ENCODE data around the gene TFB2M. TPM values are rescaled to one million over a fixed set of nuclear protein-coding genes. Genes with fewer than 3 reads are reported as not detected.

Gene TFB2M
- total RNA-seq, 4 donors from 2014 or later = 4.2 to 8.8 (median 7.6) TPM

DNA sequence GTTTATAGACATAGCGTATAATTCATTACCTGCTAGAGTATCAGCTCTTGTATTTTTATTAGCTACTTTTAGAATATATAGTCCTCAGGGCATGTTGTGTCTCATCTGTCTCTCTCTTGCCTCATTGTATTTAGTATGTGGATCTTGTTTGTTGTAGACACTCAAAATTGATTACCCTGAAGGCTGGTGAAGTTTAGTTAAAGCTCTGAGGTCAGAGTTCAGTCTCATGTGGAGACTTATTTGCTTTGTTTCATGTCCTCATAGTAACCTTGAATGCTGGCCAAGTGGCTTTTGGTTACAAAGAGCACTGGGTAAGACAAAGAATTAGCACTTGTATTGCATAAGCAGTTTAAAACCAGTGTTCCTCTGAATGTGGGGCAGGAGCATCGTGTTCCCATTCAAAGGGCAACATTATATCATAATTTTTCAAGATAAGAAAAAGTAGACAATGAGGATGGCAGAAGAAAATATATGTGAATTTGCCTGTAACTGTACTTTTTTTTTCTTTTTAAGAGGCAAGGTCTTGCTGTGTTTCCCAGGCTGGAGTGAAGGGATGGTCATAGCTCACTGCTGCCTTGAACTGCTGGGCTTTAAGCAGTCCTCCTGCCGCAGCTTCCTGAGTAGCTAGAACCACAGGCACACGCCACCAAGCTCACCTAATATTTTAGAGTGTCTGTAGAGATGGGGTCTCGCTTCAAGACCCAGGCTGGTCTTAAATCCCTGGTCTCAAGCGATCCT, 17.6 kb upstream of the TFB2M start:
- WGBS, 2 donors = 66 to 74% methylated on average over 6 of the region's 6 CpGs
- peak overlapping the region in 3 of 4 donors; percentile 22 to 73 (median 48) for H3K27ac ChIP-seq
- DNase-seq (ENCODE audit: low spot score in 2 of 2) = peak in 1 of 2 donors; percentile 72

DNA sequence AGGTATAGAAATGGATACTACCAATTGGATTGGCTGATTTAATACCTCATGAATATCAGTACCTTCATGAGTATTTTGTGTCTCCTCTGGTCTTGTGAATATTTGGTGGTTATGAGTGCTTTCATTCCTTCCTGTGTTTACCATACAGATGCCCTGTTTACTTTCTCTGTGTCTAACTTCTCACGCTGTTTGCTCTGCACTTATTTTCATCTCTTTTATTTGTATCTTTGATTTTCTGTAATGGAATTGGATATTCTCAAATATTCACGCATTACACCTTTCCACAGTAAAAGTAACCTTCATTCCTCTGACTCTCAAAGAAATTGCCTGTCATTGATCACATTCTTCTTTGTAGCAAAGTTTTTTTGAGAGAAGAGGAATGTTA, 17.0 kb upstream of the TFB2M start:
- Histone ChIP-seq H3K27ac (peak overlapping the region in 3 of 4 donors; percentile 22 to 73 (median 48)), H3K4me3 (no peak overlapping the region), H3K36me3 (peaks cover 0 to 6% (median 0%) of the 10 kb centered on the region in 3 donors), H3K27me3 (no peaks in the 10 kb centered on the region), H3K4me1 (peaks cover 0 to 66% (median 22%) of the 10 kb centered on the region in 4 donors), H3K9me3 (no peaks in the 10 kb centered on the region)
- no peak for DNase-seq (ENCODE audit: low spot score in 2 of 2)
- WGBS, 2 donors = 85 to 89% methylated on average over 2 of the region's 2 CpGs
- TF ChIP-seq, protein P1, sequence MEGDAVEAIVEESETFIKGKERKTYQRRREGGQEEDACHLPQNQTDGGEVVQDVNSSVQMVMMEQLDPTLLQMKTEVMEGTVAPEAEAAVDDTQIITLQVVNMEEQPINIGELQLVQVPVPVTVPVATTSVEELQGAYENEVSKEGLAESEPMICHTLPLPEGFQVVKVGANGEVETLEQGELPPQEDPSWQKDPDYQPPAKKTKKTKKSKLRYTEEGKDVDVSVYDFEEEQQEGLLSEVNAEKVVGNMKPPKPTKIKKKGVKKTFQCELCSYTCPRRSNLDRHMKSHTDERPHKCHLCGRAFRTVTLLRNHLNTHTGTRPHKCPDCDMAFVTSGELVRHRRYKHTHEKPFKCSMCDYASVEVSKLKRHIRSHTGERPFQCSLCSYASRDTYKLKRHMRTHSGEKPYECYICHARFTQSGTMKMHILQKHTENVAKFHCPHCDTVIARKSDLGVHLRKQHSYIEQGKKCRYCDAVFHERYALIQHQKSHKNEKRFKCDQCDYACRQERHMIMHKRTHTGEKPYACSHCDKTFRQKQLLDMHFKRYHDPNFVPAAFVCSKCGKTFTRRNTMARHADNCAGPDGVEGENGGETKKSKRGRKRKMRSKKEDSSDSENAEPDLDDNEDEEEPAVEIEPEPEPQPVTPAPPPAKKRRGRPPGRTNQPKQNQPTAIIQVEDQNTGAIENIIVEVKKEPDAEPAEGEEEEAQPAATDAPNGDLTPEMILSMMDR (IDR thresholded peaks at IDR 0.05) = no peak
- TF ChIP-seq EP300 (IDR thresholded peaks at IDR 0.05) (no peak), POLR2A (IDR thresholded peaks at IDR 0.05) (no peak)

More for the DNA sequence above, 17.6 kb upstream of the TFB2M start:
- peaks cover 0 to 66% (median 23%) of the 10 kb centered on the region in 4 donors for H3K4me1 ChIP-seq
- no peaks in the 10 kb centered on the region for H3K27me3 ChIP-seq
- H3K4me3 ChIP-seq = no peak overlapping the region
- TF ChIP-seq EP300 (IDR thresholded peaks at IDR 0.05) = peak in 1 of 2 donors; percentile 78
- TF ChIP-seq, protein P1 (IDR thresholded peaks at IDR 0.05) = no peak
- peaks cover 0 to 6% (median 0%) of the 10 kb centered on the region in 3 donors for H3K36me3 ChIP-seq
- no peaks in the 10 kb centered on the region for H3K9me3 ChIP-seq

GRCh38 chr1:246582301-246583055, 16.4 kb upstream of the TFB2M start:
- peaks cover 0 to 67% (median 20%) of the 10 kb centered on the region in 4 donors for H3K4me1 ChIP-seq
- DNase-seq (ENCODE audit: low spot score in 2 of 2) = no peak
- no peak overlapping the region for H3K4me3 ChIP-seq
- 80 to 81% methylated on average over 17 of the region's 17 CpGs for WGBS, 2 donors
- peaks cover 0 to 6% (median 0%) of the 10 kb centered on the region in 3 donors for H3K36me3 ChIP-seq
- H3K27ac ChIP-seq = peak overlapping the region in 3 of 4 donors; percentile 22 to 73 (median 48)
- H3K9me3 ChIP-seq = no peaks in the 10 kb centered on the region
- TF ChIP-seq POLR2A (IDR thresholded peaks at IDR 0.05) (no peak), EP300 (IDR thresholded peaks at IDR 0.05) (no peak)
- TF ChIP-seq, protein P1 (IDR thresholded peaks at IDR 0.05) = no peak
- no peaks in the 10 kb centered on the region for H3K27me3 ChIP-seq

GRCh38 chr1:246580497-246581370, 14.7 kb upstream of the TFB2M start:
- Histone ChIP-seq H3K36me3 (peaks cover 0 to 6% (median 0%) of the 10 kb centered on the region in 3 donors), H3K27me3 (no peaks in the 10 kb centered on the region), H3K4me1 (peaks cover 0 to 64% (median 16%) of the 10 kb centered on the region in 4 donors), H3K9me3 (no peaks in the 10 kb centered on the region), H3K27ac (no peak overlapping the region), H3K4me3 (no peak overlapping the region)
- DNase-seq (ENCODE audit: low spot score in 2 of 2) = no peak
- 89 to 92% methylated on average over 15 of the region's 15 CpGs for WGBS, 2 donors
- no peak for TF ChIP-seq EP300 (IDR thresholded peaks at IDR 0.05)

DNA sequence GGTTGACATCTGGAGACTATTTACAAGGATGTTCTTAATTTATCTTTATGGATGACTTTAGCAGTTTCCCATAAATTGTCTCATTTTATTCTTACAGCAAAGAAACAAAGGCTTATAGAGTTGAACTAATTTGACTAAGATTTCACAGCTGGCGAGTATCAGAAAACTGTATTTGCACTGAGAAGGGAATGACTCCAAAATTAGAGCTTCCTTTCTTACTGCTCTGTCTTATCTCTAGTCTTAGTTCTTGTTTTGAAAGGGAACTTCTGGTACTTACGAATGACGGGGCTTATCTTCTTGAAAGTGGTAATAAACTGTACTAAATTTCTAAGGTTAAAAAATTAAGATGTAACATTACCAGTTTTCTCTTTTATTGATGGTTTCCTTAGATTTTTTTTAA, 13.8 kb upstream of the TFB2M start:
- H3K4me3 ChIP-seq = no peak overlapping the region
- no peak overlapping the region for H3K27ac ChIP-seq
- H3K36me3 ChIP-seq = peaks cover 0 to 6% (median 0%) of the 10 kb centered on the region in 3 donors
- no peak for TF ChIP-seq POLR2A (IDR thresholded peaks at IDR 0.05)
- TF ChIP-seq, protein P1 (IDR thresholded peaks at IDR 0.05) = no peak
- TF ChIP-seq EP300 (IDR thresholded peaks at IDR 0.05) = no peak
- 24 to 29% methylated on average over 3 of the region's 3 CpGs for WGBS, 2 donors
- H3K27me3 ChIP-seq = no peaks in the 10 kb centered on the region
- peaks cover 0 to 60% (median 15%) of the 10 kb centered on the region in 4 donors for H3K4me1 ChIP-seq
- no peaks in the 10 kb centered on the region for H3K9me3 ChIP-seq
- no peak for DNase-seq (ENCODE audit: low spot score in 2 of 2)

Measured in tibial nerve (tissue), 4 donors.